HG02938 (cell line): Measurements from ENCODE around the gene SYCP2.

ENCODE experiments used
- ATAC-seq: cut with Tn5 transposase; IDR thresholded peaks from one replicate; pipeline ENCODE4 v1.9.1; 2021; ENCODE audit warnings: mild to moderate bottlenecking, moderate library complexity; ENCODE audit not compliant: unreplicated experiment

Gene SYCP2

GRCh38 chr20:59824711-59825562, 108.5 kb downstream of the SYCP2 start:
- ATAC-seq: no peak

DNA sequence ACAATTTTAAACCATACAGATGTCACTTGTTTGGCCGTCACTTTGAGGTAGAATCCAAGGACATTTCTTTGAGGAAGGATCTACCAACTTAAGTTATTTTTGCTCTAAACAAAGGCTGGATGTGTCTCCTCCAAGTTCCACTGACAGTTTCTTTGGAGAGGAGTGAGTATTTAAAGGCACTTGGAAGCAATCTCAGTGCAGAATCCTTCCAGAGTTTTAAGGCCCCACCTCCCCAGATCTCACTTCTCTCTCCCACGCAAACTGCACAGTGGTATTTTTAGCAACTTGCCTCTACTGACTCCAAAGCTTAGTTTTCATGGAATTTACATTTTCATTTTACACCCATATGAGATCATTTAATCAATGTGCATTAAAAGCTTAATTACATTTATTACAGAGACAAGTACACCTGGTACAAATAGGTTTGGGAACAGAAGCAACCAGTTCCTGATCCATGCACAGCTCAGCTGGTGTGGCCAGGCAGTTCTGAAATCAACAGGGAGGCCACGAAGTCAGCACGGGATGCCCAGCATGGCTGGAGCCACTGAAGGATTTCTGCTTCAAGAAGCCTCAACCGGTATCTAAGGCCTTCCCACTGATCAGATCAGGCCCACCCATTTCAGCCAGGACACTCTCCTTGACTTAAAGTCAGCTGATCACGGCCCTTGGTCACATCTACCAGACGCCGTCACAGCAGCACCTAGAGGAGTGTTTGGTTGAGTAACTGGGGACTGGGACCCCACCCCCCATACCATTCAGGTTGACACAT, 109.8 kb downstream of the SYCP2 start:
- no peak for ATAC-seq

- no peak for ATAC-seq
Observed at GRCh38 chr20:59823030-59823423, 110.4 kb downstream of the SYCP2 start.

DNA sequence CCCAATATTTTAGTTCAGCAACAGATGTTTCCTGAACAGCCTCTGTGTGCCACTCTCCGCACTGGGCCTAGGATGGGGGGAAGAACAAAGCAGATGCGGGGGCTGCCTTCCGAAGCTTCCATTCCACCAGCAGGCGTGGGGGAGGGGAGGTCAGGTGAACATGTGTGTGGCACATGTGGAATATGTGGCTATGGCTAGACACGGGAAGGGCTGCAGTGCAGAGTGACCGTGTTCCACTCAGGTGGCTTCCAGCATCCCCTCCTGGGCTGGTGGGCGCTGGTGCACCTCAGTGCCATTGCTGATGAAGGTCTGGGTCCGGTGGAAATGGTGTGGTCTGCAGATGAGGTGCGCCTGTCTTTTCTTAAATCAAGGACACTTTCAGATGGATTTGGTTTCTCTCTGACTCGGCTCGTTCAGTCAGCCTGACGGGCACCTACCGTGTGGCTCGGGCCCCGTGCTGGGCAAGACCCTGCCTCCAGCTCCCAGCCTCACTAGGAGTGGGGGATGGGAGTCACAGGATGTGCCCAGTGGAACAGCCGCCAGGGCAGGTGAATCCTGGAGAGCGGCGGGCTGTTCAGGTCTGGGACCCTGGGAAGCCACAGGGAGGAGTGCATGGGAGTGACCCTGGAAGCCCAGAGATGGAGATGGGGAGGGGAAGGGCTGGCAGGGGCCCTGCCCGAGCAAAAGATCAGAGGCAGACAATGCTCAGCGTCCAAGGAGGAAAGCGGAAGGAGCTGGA, 111.0 kb downstream of the SYCP2 start:
- no peak for ATAC-seq

DNA sequence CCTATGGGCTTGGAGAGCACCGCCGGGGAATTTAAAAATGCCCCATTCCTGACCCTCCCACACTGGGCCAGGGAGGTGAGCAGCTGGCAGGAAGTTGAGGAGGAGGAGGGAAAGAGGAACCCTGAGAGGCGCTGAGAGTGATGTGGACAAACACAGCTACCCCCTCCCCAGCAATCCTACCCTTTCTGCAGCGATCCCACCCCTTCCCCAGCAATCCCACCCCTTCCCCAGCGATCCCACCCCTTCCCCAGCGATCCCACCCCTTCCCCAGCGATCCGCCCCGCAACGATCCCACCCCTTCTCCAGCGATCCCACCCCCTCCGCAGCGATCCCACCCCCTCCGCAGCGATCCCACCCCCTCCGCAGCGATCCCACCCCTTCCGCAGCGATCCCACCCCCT, 111.6 kb downstream of the SYCP2 start:
- ATAC-seq: no peak

DNA sequence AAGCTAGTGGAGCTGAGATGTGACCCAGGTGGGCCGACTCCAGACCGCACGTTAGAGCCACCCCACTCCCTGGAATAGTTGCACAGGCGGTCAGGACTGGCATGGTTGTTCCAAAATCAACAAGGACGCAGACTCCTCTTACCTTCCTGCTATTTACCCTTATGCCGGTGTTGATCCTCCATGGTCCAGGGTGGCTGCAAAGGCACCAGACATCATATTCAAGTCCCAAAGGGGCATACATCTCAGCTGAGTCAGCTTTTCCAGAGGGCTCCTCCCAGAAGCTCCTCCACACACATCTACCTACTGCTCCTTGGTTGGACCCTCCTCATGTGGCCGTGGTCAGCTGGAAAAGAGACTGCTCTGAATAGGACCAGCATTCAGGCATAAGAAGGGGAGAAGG, 112.2 kb downstream of the SYCP2 start:
- ATAC-seq: no peak

DNA sequence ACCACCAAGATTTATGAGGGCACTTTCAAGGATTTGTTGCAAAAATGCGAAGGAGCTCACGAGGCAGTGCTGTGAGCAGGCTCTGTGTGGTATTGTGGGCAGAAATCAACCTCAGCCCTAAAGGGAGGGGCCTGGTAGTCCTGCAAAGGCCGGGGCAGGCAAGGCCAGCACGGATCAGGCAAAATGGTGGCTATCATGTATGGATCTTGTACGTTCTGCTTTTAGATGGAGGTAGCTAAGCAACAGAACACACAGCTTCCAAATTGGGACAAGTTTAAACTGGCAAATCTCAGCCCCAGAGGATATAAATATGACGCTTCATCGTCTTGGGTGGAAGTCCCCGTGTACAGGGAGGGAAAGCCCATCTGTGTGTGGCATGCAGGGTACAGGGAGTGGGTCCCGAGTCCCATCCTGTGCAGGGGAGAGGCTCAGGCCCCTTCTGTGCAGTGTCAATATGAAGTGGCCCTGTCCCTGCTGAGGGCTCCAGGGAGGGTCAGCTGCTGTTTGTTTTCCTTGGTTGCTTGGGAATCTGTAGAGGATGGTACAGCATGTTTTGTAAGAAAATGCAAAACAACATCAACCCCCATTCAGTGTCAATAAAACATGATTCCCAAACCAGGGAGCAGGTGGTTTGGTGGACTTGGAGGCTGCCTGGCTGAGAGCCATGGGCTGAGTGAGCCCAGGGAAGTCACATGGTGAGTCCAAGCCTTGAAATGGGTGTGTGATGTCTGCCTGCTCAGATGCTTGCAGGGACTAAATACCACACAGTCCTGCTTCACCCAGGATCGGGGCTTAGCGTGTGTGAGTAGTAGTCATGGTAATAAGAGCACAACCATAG, 113.0 kb downstream of the SYCP2 start:
- ATAC-seq: no peak

DNA sequence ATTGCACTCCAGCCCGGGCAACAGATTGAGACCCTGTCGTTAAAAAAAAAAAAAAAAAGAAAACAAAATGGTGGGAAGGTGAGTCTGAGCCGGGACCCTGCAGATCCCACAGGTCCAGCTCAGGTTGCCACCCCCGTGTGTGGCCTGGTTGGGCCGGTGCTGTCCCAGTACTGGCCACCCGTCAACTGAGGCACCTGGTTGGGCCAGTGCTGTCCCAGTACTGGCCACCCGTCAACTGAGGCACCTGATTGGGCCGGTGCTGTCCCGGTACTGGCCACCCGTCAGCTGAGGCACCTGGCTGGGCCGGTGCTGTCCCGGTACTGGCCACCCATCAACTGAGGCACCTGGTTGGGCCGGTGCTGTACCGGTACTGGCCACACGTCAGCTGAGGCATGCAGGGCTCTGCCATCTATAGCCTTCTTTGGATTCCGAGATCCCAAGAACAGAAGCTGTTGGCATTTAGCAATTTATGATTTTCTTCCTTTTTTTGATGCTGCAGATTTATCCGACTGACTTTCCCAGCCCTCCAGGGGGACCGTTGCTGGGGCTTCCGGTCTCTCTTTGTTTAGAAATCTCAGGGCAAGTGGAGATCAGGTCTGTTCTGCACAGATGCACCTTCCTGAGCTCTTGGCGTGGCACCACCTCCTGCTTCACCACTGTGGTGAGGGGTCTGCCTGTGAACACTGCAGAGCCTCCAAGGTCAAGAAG, 113.8 kb downstream of the SYCP2 start:
- no peak for ATAC-seq

GRCh38 chr20:59818911-59819310, 114.5 kb downstream of the SYCP2 start:
- ATAC-seq: no peak

GRCh38 chr20:59817846-59818615, 115.4 kb downstream of the SYCP2 start:
- ATAC-seq: no peak

- no peak for ATAC-seq
Observed at GRCh38 chr20:59817406-59817805, 116.0 kb downstream of the SYCP2 start.

GRCh38 chr20:59816146-59816738, 117.2 kb downstream of the SYCP2 start:
- ATAC-seq: no peak

DNA sequence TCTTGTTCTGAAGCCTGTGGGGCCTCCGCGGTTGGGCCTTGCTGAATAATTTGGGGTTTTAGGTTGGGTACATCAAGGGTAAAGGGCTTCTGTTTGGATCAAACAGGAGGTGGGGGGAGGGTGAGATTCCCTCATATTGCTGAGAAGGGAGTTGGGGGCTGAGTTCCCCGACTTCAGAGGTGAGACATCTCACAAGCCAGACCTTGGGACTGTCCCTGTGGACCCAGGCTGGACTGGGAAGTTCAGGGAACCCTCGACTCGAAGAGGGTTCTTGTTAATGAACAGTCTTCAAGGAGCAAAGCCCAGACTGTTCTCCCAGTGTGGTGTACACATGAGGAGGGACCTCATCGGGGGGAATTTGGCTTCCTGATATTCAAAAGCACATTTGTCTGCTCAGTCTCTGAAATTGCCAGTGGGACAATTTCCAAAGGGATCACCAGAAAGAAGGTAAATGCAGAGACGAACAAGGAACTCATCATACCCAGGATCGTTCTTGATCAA, 118.5 kb downstream of the SYCP2 start:
- no peak for ATAC-seq

DNA sequence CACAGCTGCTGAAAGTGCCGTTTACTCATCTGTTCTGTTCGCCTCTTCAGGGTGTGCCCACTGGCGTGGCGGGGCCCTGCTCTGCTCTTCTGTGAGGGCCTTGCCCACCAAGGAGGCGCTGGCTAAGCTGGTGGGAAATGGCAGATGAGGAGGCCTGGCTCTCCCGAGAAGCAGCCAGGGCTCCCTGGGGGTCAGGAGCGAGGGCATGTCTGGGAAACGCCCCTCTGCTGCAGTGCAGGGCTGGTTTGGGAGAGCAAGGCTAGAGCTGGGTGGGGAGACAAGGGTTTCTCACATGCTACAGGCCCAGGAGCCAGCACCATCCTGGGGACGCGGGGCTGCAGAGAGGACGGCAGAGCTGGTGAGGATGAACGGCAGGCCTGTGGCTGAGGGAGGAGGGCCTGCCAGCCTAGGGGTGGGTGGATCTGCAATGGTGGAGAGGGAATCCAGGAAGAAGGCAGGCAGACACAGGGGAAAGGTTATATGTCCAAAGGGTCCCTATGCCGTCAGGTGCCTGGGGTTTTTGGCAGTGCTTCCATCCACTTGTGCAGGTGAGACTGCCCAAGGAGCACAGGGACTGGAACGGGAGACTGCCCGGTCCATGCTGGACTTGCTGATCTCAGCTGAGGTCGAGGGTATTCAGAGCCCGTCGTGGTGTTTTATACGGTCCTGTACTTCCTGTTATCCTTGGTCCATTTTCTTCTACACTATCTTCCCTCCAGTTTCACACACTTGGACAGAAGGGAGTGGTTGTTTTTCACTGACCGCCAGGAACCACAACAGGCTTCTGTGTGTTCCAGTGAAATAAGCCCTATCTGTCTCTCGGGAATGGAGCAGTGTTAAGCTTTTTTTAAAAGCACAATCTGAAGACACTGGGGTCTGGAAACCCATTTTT, 119.2 kb downstream of the SYCP2 start:
- ATAC-seq: no peak
